Mucosa of rectum (tissue), 2 donors: Measurements from ENCODE around the gene ITGAL.
"Not testable (repeated sequence)": the region's sequence is repeated elsewhere in the genome, so short reads cannot be mapped to it uniquely, and the experiment has no call there.

Experiments
- H3K27ac ChIP-seq, 2 donors: one replicate each; pipeline ENCODE4 v1.7.0; 2013; ENCODE audit warnings: inconsistent platforms in 2 of 2, low read depth in 2 of 2, low read length in 2 of 2
- H3K27me3 ChIP-seq, 2 donors: one replicate each; pipeline ENCODE4 v1.7.0; 2013; ENCODE audit warnings: low read length in 2 of 2; ENCODE audit not compliant: control insufficient read depth in 2 of 2, insufficient read depth in 2 of 2
- H3K36me3 ChIP-seq, 2 donors: one replicate each; pipeline ENCODE4 v1.7.0; 2013; ENCODE audit warnings: low read length in 2 of 2; ENCODE audit not compliant: control insufficient read depth in 2 of 2, insufficient read depth in 2 of 2
- H3K4me1 ChIP-seq, 2 donors: one replicate each; pipeline ENCODE4 v1.7.0; 2013; ENCODE audit warnings: low read length in 2 of 2, mild to moderate bottlenecking in 1 of 2; ENCODE audit not compliant: control insufficient read depth in 2 of 2, insufficient read depth in 2 of 2
- H3K4me3 ChIP-seq, 2 donors: one replicate each; pipeline ENCODE4 v1.7.0; 2013; ENCODE audit warnings: low read length in 2 of 2
- H3K9ac ChIP-seq, 2 donors: one replicate each; pipeline ENCODE4 v1.7.0; 2013; ENCODE audit warnings: low read length in 2 of 2, low read depth in 1 of 2, mild to moderate bottlenecking in 1 of 2
- H3K9me3 ChIP-seq, 2 donors: one replicate each; pipeline ENCODE4 v1.7.0; 2013; ENCODE audit warnings: low read length in 2 of 2; ENCODE audit not compliant: control insufficient read depth in 2 of 2
- donor health status: healthy.
- donor health status: Normal muscosa, but diverticular disease.

Gene ITGAL

GRCh38 chr16:30443631-30444030, 28.9 kb upstream of the ITGAL start:
- no peaks in the 10 kb centered on the region for H3K9me3 ChIP-seq
- peaks cover 7 to 12% of the 10 kb centered on the region in 2 donors for H3K36me3 ChIP-seq
- peak overlapping the region; percentile 88 to 92 for H3K4me3 ChIP-seq
- peaks cover 30 to 31% of the 10 kb centered on the region in 2 donors for H3K4me1 ChIP-seq
- H3K27me3 ChIP-seq: no peaks in the 10 kb centered on the region
- no peak overlapping the region for H3K9ac ChIP-seq
- H3K27ac ChIP-seq: no peak overlapping the region

GRCh38 chr16:30444231-30445148, 28.1 kb upstream of the ITGAL start:
- H3K36me3 ChIP-seq: peaks cover 7 to 12% of the 10 kb centered on the region in 2 donors
- H3K9me3 ChIP-seq: no peaks in the 10 kb centered on the region
- H3K27me3 ChIP-seq: no peaks in the 10 kb centered on the region
- peak overlapping the region; percentile 92 to 94 for H3K27ac ChIP-seq
- peaks cover 30 to 31% of the 10 kb centered on the region in 2 donors for H3K4me1 ChIP-seq
- H3K9ac ChIP-seq: peak overlapping the region; percentile 94 to 95
- H3K4me3 ChIP-seq: peak overlapping the region; percentile 88 to 92

GRCh38 chr16:30445149-30445407, 27.5 kb upstream of the ITGAL start:
- H3K4me1 ChIP-seq: peaks cover 28 to 30% of the 10 kb centered on the region in 2 donors
- peak overlapping the region; percentile 94 to 95 for H3K9ac ChIP-seq
- H3K9me3 ChIP-seq: no peaks in the 10 kb centered on the region
- peaks cover 7 to 12% of the 10 kb centered on the region in 2 donors for H3K36me3 ChIP-seq
- no peaks in the 10 kb centered on the region for H3K27me3 ChIP-seq
- H3K4me3 ChIP-seq: peak overlapping the region; percentile 88 to 92
- peak overlapping the region; percentile 92 to 94 for H3K27ac ChIP-seq

- peak within 1 kb of the TSS; percentile 94 to 95 for H3K9ac ChIP-seq
- no peaks in the 10 kb centered on the region for H3K9me3 ChIP-seq
- peaks cover 7 to 12% of the 10 kb centered on the region in 2 donors for H3K36me3 ChIP-seq
- peak within 1 kb of the TSS; percentile 88 to 92 for H3K4me3 ChIP-seq
- H3K27ac ChIP-seq: peak within 1 kb of the TSS; percentile 92 to 94
- peaks cover 28 to 30% of the 10 kb centered on the region in 2 donors for H3K4me1 ChIP-seq
- no peaks in the 10 kb centered on the region for H3K27me3 ChIP-seq
Observed at GRCh38 chr16:30445408-30446202, 26.9 kb upstream of the ITGAL start, which contains the start of gene SEPHS2. TSS of gene SEPHS2 (minus strand) at chr16:30445874. CDS start at chr16:30445727, 147 bp downstream.

GRCh38 chr16:30446203-30446595, 26.3 kb upstream of the ITGAL start:
- H3K36me3 ChIP-seq: peaks cover 7 to 12% of the 10 kb centered on the region in 2 donors
- peak overlapping the region; percentile 94 to 95 for H3K9ac ChIP-seq
- peak overlapping the region; percentile 92 to 94 for H3K27ac ChIP-seq
- no peaks in the 10 kb centered on the region for H3K27me3 ChIP-seq
- H3K9me3 ChIP-seq: no peaks in the 10 kb centered on the region
- H3K4me1 ChIP-seq: peaks cover 28 to 34% of the 10 kb centered on the region in 2 donors
- H3K4me3 ChIP-seq: peak overlapping the region; percentile 88 to 92

- H3K27me3 ChIP-seq: no peaks in the 10 kb centered on the region
- H3K4me3 ChIP-seq: peak overlapping the region; percentile 1 to 50
- no peaks in the 10 kb centered on the region for H3K9me3 ChIP-seq
- peak overlapping the region; percentile 92 to 94 for H3K27ac ChIP-seq
- H3K36me3 ChIP-seq: peaks cover 7 to 12% of the 10 kb centered on the region in 2 donors
- H3K9ac ChIP-seq: peak overlapping the region; percentile 21 to 63
- peaks cover 31 to 37% of the 10 kb centered on the region in 2 donors for H3K4me1 ChIP-seq
Observed at GRCh38 chr16:30447512-30448226, 24.9 kb upstream of the ITGAL start.

GRCh38 chr16:30449116-30449435, 23.5 kb upstream of the ITGAL start:
- Histone ChIP-seq H3K4me1 (peaks cover 34 to 43% of the 10 kb centered on the region in 2 donors), H3K27me3 (no peaks in the 10 kb centered on the region), H3K4me3 (no peak overlapping the region), H3K27ac (no peak overlapping the region), H3K9me3 (no peaks in the 10 kb centered on the region), H3K36me3 (peaks cover under 1 to 2% of the 10 kb centered on the region in 2 donors), H3K9ac (no peak overlapping the region)

- H3K9ac ChIP-seq: peak overlapping the region in 1 of 2 donors; percentile 38
- H3K36me3 ChIP-seq, H3K9me3 ChIP-seq, H3K27me3 ChIP-seq: not testable (repeated sequence)
- peaks cover 11 to 22% of the 10 kb centered on the region in 2 donors for H3K4me1 ChIP-seq
- peak overlapping the region in 1 of 2 donors; percentile 31 for H3K4me3 ChIP-seq
- H3K27ac ChIP-seq: peak overlapping the region in 1 of 2 donors; percentile 23
Observed at GRCh38 chr16:30452709-30453580, 19.6 kb upstream of the ITGAL start.

GRCh38 chr16:30456302-30456701, 16.2 kb upstream of the ITGAL start:
- H3K9ac ChIP-seq: no peak overlapping the region
- no peaks in the 10 kb centered on the region for H3K36me3 ChIP-seq
- peaks cover 14 to 19% of the 10 kb centered on the region in 2 donors for H3K4me1 ChIP-seq
- H3K9me3 ChIP-seq: no peaks in the 10 kb centered on the region
- H3K4me3 ChIP-seq: no peak overlapping the region
- no peaks in the 10 kb centered on the region for H3K27me3 ChIP-seq
- no peak overlapping the region for H3K27ac ChIP-seq
